GM15510 (cell line): ENCODE results near the gene UTS2R.

Source experiments
- POLR2A ChIP-seq: IDR thresholded peaks from 3 replicates; pipeline ENCODE4 v1.6.1; 2011; ENCODE audit warnings: borderline replicate concordance; ENCODE audit not compliant: insufficient read length; ENCODE audit errors: extremely low read depth

The UTS2R gene

GRCh38 chr17:82415336-82415735 is 43.8 kb downstream of the UTS2R start:
- TF ChIP-seq POLR2A, result no peak

DNA sequence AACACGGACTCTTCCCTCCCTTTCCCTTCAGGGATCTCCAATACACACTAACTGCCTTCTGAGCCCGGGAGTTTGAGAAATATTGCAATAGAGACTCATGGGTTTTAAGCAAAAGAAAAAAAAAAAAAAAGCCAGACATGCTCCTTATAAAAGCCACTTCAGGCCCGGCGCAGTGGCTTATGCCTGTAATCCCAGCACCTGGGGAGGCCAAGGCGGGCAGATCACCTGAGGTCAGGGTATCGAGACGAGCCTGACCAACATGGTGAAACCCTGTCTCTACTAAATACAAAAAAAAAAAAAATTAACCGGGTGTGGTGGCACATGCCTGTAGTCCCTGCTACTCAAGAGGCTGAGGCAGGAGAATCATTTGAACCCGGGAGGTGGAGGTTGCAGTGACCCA is 44.2 kb downstream of the UTS2R start:
- TF ChIP-seq POLR2A, result no peak

DNA sequence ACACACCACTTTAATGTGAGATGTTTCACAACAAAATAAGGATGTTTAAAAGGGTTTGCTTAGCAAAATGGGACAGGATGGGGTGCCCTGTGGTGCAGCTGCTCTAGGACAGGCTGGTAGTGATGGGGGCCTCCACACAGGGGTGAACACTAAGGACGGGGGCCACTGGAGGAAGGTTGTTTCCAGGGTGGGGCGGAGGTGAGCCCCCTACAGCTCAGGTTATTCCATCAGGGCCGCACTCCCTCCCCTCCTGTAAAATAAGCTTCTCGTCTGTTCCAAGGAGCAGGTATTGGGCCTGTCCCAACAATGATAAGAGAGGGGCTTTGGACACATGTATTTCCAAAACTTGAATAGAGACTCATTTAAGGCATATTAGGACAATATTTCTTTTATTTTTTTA is 44.7 kb downstream of the UTS2R start:
- TF ChIP-seq POLR2A, result no peak

- no peak for TF ChIP-seq POLR2A
These were observed 45.2 kb downstream of the UTS2R start for GRCh38 chr17:82416771-82417170.

- TF ChIP-seq POLR2A, result peak; percentile 66
These were observed 46.7 kb downstream of the UTS2R start, which contains the start of the genes HEXD and OGFOD3 for GRCh38 chr17:82418001-82418986. HEXD (plus strand) TSS chr17:82418347; CDS start chr17:82419800, 1,453 bp downstream. OGFOD3 (minus strand) TSS chr17:82418586; CDS start chr17:82418485, 101 bp downstream.

- no peak for TF ChIP-seq POLR2A
These were observed 48.0 kb downstream of the UTS2R start for GRCh38 chr17:82419540-82419939.

- no peak for TF ChIP-seq POLR2A
These were observed 52.7 kb downstream of the UTS2R start for GRCh38 chr17:82424001-82424862.

- TF ChIP-seq POLR2A, result no peak
These were observed 53.2 kb downstream of the UTS2R start for GRCh38 chr17:82424863-82425159.
